Skeletal muscle tissue (tissue), 4 donors: Measurements from ENCODE around the gene PDS5A. TPM values are rescaled to one million over a fixed set of nuclear protein-coding genes. Genes with fewer than 3 reads are reported as not detected.
"Not testable (repeated sequence)": the region's sequence is repeated elsewhere in the genome, so short reads cannot be mapped to it uniquely, and the experiment has no call there.

Experiments
- H3K27ac ChIP-seq: one replicate; pipeline ENCODE4 v1.7.0; 2013; ENCODE audit warnings: mild to moderate bottlenecking, low read depth, low read length, inconsistent platforms
- H3K27me3 ChIP-seq, 3 donors: one replicate each; pipeline ENCODE4 v1.7.0; 2013; ENCODE audit warnings: low read length in 3 of 3; ENCODE audit not compliant: control insufficient read depth in 3 of 3, insufficient read depth in 3 of 3
- H3K36me3 ChIP-seq, 3 donors: one replicate each; pipeline ENCODE4 v1.7.0; 2013; ENCODE audit warnings: low read length in 3 of 3; ENCODE audit not compliant: control insufficient read depth in 3 of 3, insufficient read depth in 3 of 3
- H3K4me1 ChIP-seq, 3 donors: one replicate each; pipeline ENCODE4 v1.7.0; 2013; ENCODE audit warnings: low read length in 3 of 3, mild to moderate bottlenecking in 3 of 3; ENCODE audit not compliant: control insufficient read depth in 3 of 3, insufficient read depth in 3 of 3
- H3K4me3 ChIP-seq, 3 donors: one replicate each; pipeline ENCODE4 v1.7.0; 2013; ENCODE audit warnings: low read length in 3 of 3
- H3K9ac ChIP-seq, 3 donors: one replicate each; pipeline ENCODE4 v1.7.0; 2013; ENCODE audit warnings: low read length in 3 of 3, mild to moderate bottlenecking in 3 of 3, moderate library complexity in 2 of 3, low read depth in 1 of 3
- H3K9me3 ChIP-seq, 3 donors: one replicate each; pipeline ENCODE4 v1.7.0; 2013; ENCODE audit warnings: low read length in 3 of 3; ENCODE audit not compliant: control insufficient read depth in 3 of 3
- total RNA-seq: library from RNA; depleted of rRNA; stranded (reverse); fragments of >200 nt; gene quantifications from one replicate; pipeline ENCODE4 v1.2.3, GENCODE V29; 2014
- donor health status: Osteomylitis.

The PDS5A gene
- total RNA-seq, 1 donor from 2014 or later = 56.4 TPM

- Histone ChIP-seq H3K9me3 (no peaks in the 10 kb centered on the region), H3K4me3 (no peak overlapping the region), H3K27ac (no peak overlapping the region), H3K4me1 (no peaks in the 10 kb centered on the region), H3K36me3 (no peaks in the 10 kb centered on the region), H3K27me3 (no peaks in the 10 kb centered on the region), H3K9ac (no peak overlapping the region)
These were observed 14.1 kb downstream of the PDS5A start for GRCh38 chr4:39963656-39964055.

GRCh38 chr4:39961311-39961877, 16.3 kb downstream of the PDS5A start:
- no peaks in the 10 kb centered on the region for H3K9me3 ChIP-seq
- H3K36me3 ChIP-seq = no peaks in the 10 kb centered on the region
- no peaks in the 10 kb centered on the region for H3K4me1 ChIP-seq
- H3K9ac ChIP-seq = no peak overlapping the region
- no peak overlapping the region for H3K4me3 ChIP-seq
- H3K27me3 ChIP-seq = no peaks in the 10 kb centered on the region
- no peak overlapping the region for H3K27ac ChIP-seq

- Histone ChIP-seq H3K9me3 (no peaks in the 10 kb centered on the region), H3K36me3 (no peaks in the 10 kb centered on the region), H3K4me1 (no peaks in the 10 kb centered on the region)
These were observed 26.7 kb downstream of the PDS5A start for GRCh38 chr4:39950861-39951481.

GRCh38 chr4:39947963-39948362, 29.7 kb downstream of the PDS5A start:
- no peak overlapping the region for H3K27ac ChIP-seq
- H3K9ac ChIP-seq = no peak overlapping the region
- H3K4me3 ChIP-seq = no peak overlapping the region
- H3K4me1 ChIP-seq = no peaks in the 10 kb centered on the region
- H3K27me3 ChIP-seq = no peaks in the 10 kb centered on the region
- H3K9me3 ChIP-seq = no peaks in the 10 kb centered on the region
- H3K36me3 ChIP-seq = no peaks in the 10 kb centered on the region

More at GRCh38 chr4:39950861-39951481, 26.7 kb downstream of the PDS5A start:
- H3K9ac ChIP-seq = no peak overlapping the region
- no peaks in the 10 kb centered on the region for H3K27me3 ChIP-seq
- no peak overlapping the region for H3K4me3 ChIP-seq
- H3K27ac ChIP-seq = no peak overlapping the region

- Histone ChIP-seq H3K4me1 (no peaks in the 10 kb centered on the region), H3K9me3 (no peaks in the 10 kb centered on the region), H3K27me3 (no peaks in the 10 kb centered on the region), H3K36me3 (no peaks in the 10 kb centered on the region), H3K4me3 (no peak overlapping the region), H3K27ac (no peak overlapping the region), H3K9ac (no peak overlapping the region)
These were observed 30.3 kb downstream of the PDS5A start for GRCh38 chr4:39947417-39947816.

GRCh38 chr4:39944245-39944644, 33.5 kb downstream of the PDS5A start:
- H3K27me3 ChIP-seq, H3K36me3 ChIP-seq, H3K9me3 ChIP-seq, H3K27ac ChIP-seq, H3K4me3 ChIP-seq, H3K4me1 ChIP-seq, H3K9ac ChIP-seq: not testable (repeated sequence)

- H3K9me3 ChIP-seq = no peaks in the 10 kb centered on the region
- H3K4me1 ChIP-seq = no peaks in the 10 kb centered on the region
- H3K36me3 ChIP-seq = no peaks in the 10 kb centered on the region
- no peak overlapping the region for H3K9ac ChIP-seq
- H3K27ac ChIP-seq = no peak overlapping the region
- no peak overlapping the region for H3K4me3 ChIP-seq
- H3K27me3 ChIP-seq = no peaks in the 10 kb centered on the region
These were observed 35.2 kb downstream of the PDS5A start for GRCh38 chr4:39942507-39942906.

GRCh38 chr4:39941682-39942217, 36.0 kb downstream of the PDS5A start:
- Histone ChIP-seq H3K9ac (no peak overlapping the region), H3K4me3 (no peak overlapping the region), H3K9me3 (no peaks in the 10 kb centered on the region), H3K36me3 (no peaks in the 10 kb centered on the region), H3K27me3 (no peaks in the 10 kb centered on the region), H3K27ac (no peak overlapping the region), H3K4me1 (no peaks in the 10 kb centered on the region)

- Histone ChIP-seq H3K27ac (no peak overlapping the region), H3K4me3 (no peak overlapping the region), H3K9me3 (no peaks in the 10 kb centered on the region), H3K9ac (no peak overlapping the region), H3K27me3 (no peaks in the 10 kb centered on the region), H3K4me1 (peaks cover 7 to 9% (median 8%) of the 10 kb centered on the region in 3 donors), H3K36me3 (no peaks in the 10 kb centered on the region)
These were observed 39.9 kb downstream of the PDS5A start for GRCh38 chr4:39937683-39938268.
